AG09319 (cell line): Measurements from ENCODE around the gene CPLX4.

Experiments used
- DNase-seq: peaks from one replicate; pipeline ENCODE4 v3.0.0-alpha.2; 2010; ENCODE audit warnings: low read depth; ENCODE audit errors: extremely low read depth
- TF ChIP-seq, protein P1 (sequence below): IDR thresholded peaks from 2 replicates; pipeline ENCODE4 v1.5.1; 2011; ENCODE audit warnings: low read depth, mild to moderate bottlenecking, inconsistent platforms, low read length, moderate library complexity

CPLX4 gene

DNA sequence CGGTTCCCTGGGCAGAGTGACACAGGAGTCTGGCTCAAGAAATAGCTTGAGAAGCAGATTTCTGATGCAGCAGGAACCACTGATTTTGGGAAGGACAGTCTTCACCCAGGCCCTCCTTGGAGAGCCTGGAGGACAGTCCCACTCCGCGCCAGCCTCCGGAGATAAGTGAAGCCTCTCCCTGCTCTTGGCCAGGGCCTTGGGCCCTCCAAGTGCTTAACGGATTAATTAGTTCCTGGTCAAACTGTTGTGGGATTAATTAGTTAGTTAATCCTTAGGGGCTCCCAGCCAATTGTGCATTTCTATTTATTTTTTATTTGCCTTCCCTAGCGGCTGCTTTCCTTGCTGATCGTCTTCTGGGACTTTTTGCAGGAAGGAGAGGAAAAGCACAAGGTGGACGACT, 19.6 kb downstream of the CPLX4 start:
- DNase-seq = no peak
- TF ChIP-seq, protein P1, sequence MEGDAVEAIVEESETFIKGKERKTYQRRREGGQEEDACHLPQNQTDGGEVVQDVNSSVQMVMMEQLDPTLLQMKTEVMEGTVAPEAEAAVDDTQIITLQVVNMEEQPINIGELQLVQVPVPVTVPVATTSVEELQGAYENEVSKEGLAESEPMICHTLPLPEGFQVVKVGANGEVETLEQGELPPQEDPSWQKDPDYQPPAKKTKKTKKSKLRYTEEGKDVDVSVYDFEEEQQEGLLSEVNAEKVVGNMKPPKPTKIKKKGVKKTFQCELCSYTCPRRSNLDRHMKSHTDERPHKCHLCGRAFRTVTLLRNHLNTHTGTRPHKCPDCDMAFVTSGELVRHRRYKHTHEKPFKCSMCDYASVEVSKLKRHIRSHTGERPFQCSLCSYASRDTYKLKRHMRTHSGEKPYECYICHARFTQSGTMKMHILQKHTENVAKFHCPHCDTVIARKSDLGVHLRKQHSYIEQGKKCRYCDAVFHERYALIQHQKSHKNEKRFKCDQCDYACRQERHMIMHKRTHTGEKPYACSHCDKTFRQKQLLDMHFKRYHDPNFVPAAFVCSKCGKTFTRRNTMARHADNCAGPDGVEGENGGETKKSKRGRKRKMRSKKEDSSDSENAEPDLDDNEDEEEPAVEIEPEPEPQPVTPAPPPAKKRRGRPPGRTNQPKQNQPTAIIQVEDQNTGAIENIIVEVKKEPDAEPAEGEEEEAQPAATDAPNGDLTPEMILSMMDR = no peak

DNA sequence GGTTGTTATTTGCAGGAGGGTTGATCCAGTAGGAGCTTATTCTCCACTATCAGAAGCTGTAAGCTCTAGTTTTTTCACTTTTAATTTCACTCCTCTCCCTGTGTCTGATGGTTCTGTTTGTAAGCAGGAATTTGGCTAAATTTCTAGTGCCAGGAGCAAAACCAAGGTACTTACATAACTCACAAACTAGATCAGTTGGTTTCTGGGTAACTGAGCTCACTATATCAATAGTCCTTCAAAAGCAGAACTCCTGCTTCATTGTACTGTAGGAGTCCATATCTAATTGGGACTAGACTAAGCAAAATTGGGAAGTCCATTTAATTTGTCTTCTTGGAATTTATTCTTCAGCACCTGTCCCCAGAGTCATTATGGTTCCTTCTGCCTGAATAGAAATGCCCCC, 25.1 kb downstream of the CPLX4 start:
- DNase-seq = no peak
- TF ChIP-seq, protein P1 = no peak

DNA sequence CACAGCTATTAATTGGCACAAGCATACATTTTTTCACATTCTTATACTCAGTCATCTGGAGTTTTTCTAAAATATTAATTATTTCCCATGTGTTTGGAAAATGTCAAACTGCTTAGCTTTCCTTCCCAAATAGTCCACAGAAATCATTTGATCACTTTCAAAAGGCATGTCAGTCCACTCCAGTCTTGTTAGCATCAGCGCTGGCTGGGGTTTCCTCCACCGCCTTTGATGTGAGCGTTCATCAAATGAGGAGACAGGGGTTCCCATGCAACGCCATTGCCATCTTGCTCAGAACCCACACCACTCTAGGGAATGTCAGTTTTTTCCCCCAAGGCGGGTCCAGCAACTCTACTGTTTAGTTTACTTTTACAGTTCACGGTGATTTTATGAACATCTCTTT, 32.1 kb downstream of the CPLX4 start:
- TF ChIP-seq, protein P1 = no peak
- no peak for DNase-seq

DNA sequence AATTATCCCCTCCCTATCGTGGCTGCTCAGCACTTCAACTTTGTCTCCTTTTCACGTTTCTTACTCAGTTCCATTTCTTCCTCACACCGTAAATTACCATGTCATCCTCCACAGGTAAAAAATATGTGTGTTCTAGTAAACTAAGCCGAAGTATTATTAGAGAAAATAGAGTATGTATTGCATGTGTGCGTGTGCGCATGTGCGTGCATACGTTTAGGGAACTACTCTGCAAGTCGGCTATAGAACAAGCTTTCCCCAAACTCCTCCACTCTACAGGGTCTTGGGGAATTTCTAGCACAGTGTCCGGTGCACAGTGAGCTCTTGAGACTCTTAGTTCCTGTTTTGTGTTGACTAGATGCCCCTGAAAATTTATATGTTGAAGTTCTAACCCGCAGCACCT, 36.1 kb downstream of the CPLX4 start:
- TF ChIP-seq, protein P1 = no peak
- no peak for DNase-seq

DNA sequence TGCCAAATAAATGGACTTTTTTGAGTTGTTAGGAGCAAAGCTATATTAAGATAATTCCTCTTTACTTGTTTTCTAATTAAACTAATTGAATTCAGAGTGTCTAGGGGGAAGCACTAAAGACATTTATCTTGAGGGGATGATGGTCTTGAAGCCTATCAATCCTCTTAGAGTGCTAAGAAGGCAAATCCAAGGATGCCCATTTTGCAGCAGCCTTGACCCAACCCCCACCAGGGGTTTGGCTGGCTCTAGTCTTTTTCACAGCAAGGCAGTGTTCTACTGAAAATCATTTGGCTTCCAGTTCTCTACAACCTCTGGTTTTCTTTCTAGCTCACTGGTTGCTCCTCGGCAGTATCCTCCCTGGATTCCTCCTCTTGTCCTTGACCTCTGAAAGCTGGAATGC, 38.7 kb downstream of the CPLX4 start:
- TF ChIP-seq, protein P1 = no peak
- no peak for DNase-seq

DNA sequence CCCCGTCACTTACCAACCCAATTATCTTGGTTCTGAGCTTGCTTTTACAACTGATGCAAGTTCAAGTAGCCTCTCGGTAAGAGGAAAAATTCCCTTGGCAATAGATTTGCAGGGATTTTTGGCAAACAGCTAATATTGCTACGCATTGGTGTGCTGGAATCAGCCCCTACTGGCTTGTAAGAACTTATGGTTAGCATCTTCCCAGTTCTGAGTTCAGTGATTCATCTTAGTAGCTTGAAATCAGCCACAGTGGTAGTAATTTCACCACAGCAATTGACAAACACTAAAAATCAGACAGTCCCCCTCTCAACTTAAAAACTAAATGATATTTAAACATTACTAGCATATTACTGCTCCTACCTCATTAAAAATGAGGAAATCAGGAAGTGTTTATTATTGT, 39.3 kb downstream of the CPLX4 start:
- no peak for DNase-seq
- TF ChIP-seq, protein P1 = no peak

DNA sequence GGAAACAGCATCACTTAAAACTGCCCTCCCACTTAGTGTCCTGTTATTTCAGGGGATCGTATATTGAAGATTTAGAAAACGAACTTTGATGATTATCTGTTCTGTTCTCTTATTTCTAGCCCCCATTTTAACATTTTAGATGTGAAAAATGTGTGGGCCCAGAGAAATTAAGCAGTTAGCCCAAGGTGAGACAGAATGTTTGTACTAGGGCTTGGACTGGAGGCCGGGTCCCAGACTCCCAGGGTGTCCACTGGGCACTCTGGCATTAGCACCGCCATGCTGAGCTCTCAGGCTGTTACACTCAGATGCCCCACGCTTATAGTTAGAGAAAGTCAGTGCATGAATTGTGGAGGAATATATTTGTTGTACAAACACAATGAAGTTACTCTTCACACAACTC, 39.7 kb downstream of the CPLX4 start:
- no peak for DNase-seq
- TF ChIP-seq, protein P1 = no peak
